OCI-LY3 (cell line): Measurements from ENCODE around the gene LMTK2.

Experiments
- CTCF ChIP-seq: fragments of 200-600, 300-600 bp; sonication (generic); IDR thresholded peaks from 2 replicates; pipeline ENCODE4 v1.5.1; 2014; ENCODE audit warnings: antibody characterized with exemption, low read length, low read depth
- EZH2phosphoT487 ChIP-seq: fragments of 200-600 bp; shearing (Covaris generic); IDR thresholded peaks from 2 replicates; pipeline ENCODE4 v1.6.1; 2018; ENCODE audit warnings: antibody characterized with exemption, mixed run types, low read depth

- no peak for TF ChIP-seq CTCF
- no peak for TF ChIP-seq EZH2phosphoT487
Measured at GRCh38 chr7:98251601-98252424, 145.2 kb downstream of the LMTK2 start, which contains the start of gene TECPR1.
